ENCODE results near the gene RAP1A.

RAP1A gene

GRCh38 chr1:111618961-111619634, 491 bp upstream of the RAP1A start:
- Mint-ChIP-seq H3K4me1 (peaks cover 34% of the 10 kb centered on the region), H3K9me3 (no peaks in the 10 kb centered on the region), H3K4me3 (peak overlapping the region; percentile 73 to 92 (median 83)), H3K36me3 (ENCODE audit: low read depth) (peaks cover 4% of the 10 kb centered on the region), H3K27ac (peak overlapping the region; percentile 82 to 93 (median 85)), H3K27me3 (ENCODE audit: low read depth) (no peaks in the 10 kb centered on the region)
- TF ChIP-seq, protein P1, sequence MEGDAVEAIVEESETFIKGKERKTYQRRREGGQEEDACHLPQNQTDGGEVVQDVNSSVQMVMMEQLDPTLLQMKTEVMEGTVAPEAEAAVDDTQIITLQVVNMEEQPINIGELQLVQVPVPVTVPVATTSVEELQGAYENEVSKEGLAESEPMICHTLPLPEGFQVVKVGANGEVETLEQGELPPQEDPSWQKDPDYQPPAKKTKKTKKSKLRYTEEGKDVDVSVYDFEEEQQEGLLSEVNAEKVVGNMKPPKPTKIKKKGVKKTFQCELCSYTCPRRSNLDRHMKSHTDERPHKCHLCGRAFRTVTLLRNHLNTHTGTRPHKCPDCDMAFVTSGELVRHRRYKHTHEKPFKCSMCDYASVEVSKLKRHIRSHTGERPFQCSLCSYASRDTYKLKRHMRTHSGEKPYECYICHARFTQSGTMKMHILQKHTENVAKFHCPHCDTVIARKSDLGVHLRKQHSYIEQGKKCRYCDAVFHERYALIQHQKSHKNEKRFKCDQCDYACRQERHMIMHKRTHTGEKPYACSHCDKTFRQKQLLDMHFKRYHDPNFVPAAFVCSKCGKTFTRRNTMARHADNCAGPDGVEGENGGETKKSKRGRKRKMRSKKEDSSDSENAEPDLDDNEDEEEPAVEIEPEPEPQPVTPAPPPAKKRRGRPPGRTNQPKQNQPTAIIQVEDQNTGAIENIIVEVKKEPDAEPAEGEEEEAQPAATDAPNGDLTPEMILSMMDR (IDR thresholded peaks at IDR 0.05; ENCODE audit: unreplicated experiment in 3 of 3): no peak

- Mint-ChIP-seq H3K27ac (peak overlapping the region; percentile 81 to 90 (median 90)), H3K9me3 (no peaks in the 10 kb centered on the region), H3K27me3 (ENCODE audit: low read depth) (no peaks in the 10 kb centered on the region), H3K4me3 (peak overlapping the region; percentile 83 to 93 (median 93)), H3K36me3 (ENCODE audit: low read depth) (peaks cover 4% of the 10 kb centered on the region), H3K4me1 (peaks cover 33% of the 10 kb centered on the region)
- TF ChIP-seq, protein P1 (IDR thresholded peaks at IDR 0.05; ENCODE audit: unreplicated experiment in 3 of 3): no peak
Observed at GRCh38 chr1:111620441-111620971, 917 bp downstream of the RAP1A start.

GRCh38 chr1:111621050-111621449, 1.5 kb downstream of the RAP1A start:
- Mint-ChIP-seq H3K9me3 (no peaks in the 10 kb centered on the region), H3K4me1 (peaks cover 37% of the 10 kb centered on the region), H3K4me3 (peak overlapping the region; percentile 83 to 93 (median 93)), H3K36me3 (ENCODE audit: low read depth) (peaks cover 4% of the 10 kb centered on the region), H3K27ac (peak overlapping the region; percentile 81 to 90 (median 90)), H3K27me3 (ENCODE audit: low read depth) (no peaks in the 10 kb centered on the region)
- TF ChIP-seq, protein P1 (IDR thresholded peaks at IDR 0.05; ENCODE audit: unreplicated experiment in 3 of 3): no peak

GRCh38 chr1:111622166-111622565, 2.6 kb downstream of the RAP1A start:
- H3K27ac Mint-ChIP-seq: peak overlapping the region; percentile 2 to 66 (median 27)
- H3K4me1 Mint-ChIP-seq: peaks cover 37% of the 10 kb centered on the region
- TF ChIP-seq, protein P1 (IDR thresholded peaks at IDR 0.05; ENCODE audit: unreplicated experiment in 3 of 3): no peak

DNA sequence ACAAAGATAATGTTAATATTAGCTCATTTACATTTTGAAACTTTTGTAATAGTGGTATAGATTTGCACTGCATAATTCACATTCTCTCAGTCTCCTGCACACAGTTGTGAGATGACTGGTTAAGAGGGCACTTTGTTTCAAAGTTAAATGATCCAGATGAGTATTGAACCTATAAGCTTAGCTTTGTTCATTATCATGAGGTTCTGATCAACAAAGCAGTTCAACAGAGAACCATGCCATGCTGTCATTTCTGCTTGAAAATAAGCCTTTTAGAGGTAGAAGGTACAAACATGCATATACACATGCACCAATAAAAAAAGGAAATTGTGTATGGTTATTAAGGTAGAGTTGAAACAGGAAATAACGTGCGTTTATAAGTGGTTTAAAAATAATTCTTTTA, 4.8 kb downstream of the RAP1A start:
- H3K4me3 Mint-ChIP-seq: no peak overlapping the region
- TF ChIP-seq, protein P1 (IDR thresholded peaks at IDR 0.05; ENCODE audit: unreplicated experiment in 3 of 3): no peak
- H3K9me3 Mint-ChIP-seq: no peaks in the 10 kb centered on the region
- H3K4me1 Mint-ChIP-seq: peaks cover 32% of the 10 kb centered on the region
- H3K36me3 Mint-ChIP-seq (ENCODE audit: low read depth): peaks cover 4% of the 10 kb centered on the region
- no peak overlapping the region for H3K27ac Mint-ChIP-seq
- no peaks in the 10 kb centered on the region for H3K27me3 Mint-ChIP-seq (ENCODE audit: low read depth)

More at GRCh38 chr1:111622166-111622565, 2.6 kb downstream of the RAP1A start:
- Mint-ChIP-seq H3K9me3 (no peaks in the 10 kb centered on the region), H3K36me3 (ENCODE audit: low read depth) (peaks cover 4% of the 10 kb centered on the region), H3K27me3 (ENCODE audit: low read depth) (no peaks in the 10 kb centered on the region), H3K4me3 (peak overlapping the region; percentile 59 to 74 (median 72))

DNA sequence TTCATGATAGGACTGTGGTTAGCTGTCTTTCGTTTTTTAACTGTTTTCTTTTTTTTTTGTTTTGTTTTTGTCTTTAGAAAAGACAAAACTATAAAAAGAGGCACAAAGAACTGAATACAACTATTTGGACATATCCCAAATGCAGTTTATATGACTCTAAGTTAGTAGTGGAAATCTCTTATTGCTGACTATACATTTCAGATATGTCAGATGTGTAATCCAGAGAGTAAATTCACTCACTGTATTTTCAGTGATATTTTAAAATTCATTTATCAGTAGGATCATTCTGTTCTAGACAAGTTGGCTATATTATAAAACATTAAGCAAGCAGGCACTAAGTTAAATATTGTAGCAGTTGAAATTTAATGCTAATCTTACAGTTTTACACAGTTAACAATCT, 5.7 kb downstream of the RAP1A start:
- TF ChIP-seq, protein P1 (IDR thresholded peaks at IDR 0.05; ENCODE audit: unreplicated experiment in 3 of 3): no peak
- Mint-ChIP-seq H3K4me1 (peaks cover 31% of the 10 kb centered on the region), H3K27me3 (ENCODE audit: low read depth) (no peaks in the 10 kb centered on the region), H3K9me3 (no peaks in the 10 kb centered on the region), H3K27ac (no peak overlapping the region), H3K36me3 (ENCODE audit: low read depth) (peaks cover 4% of the 10 kb centered on the region), H3K4me3 (no peak overlapping the region)
